Heart left ventricle (tissue), 16 donors: ENCODE results near the gene LGALS7B. TPM values are rescaled to one million over a fixed set of nuclear protein-coding genes. Genes with fewer than 3 reads are reported as not detected.
"Not testable (repeated sequence)": the region's sequence is repeated elsewhere in the genome, so short reads cannot be mapped to it uniquely, and the experiment has no call there.

Source experiments
- ATAC-seq, 4 donors: fragments of 200-7000 bp; cut with Tn5 transposase; one replicate each; pipeline ENCODE4 v1.9.1; 2020 to 2022; ENCODE audit warnings: moderate library complexity in 4 of 4, mild to moderate bottlenecking in 3 of 4, moderate number of reproducible peaks in 1 of 4
- DNase-seq, 5 donors: peaks; one replicate each; pipeline ENCODE4 v3.0.0-alpha.2; 2020
- H3K27ac ChIP-seq, 12 donors: fragments of 200-600 bp; sonication (generic) in 4 of 12; one replicate each; pipeline versions ENCODE4 v1.5.0 to v1.8.0; 2016 to 2022; ENCODE audit warnings: mild to moderate bottlenecking in 2 of 12
- H3K27me3 ChIP-seq, 9 donors: fragments of 200-600 bp; sonication (generic) in 2 of 9; one replicate each; pipeline versions ENCODE4 v1.5.1 to v1.8.0; 2016 to 2022; ENCODE audit warnings: mild to moderate bottlenecking in 3 of 9
- H3K36me3 ChIP-seq, 9 donors: fragments of 200-600 bp; sonication (generic) in 2 of 9; one replicate each; pipeline versions ENCODE4 v1.5.0 to v1.8.0; 2018 to 2022; ENCODE audit warnings: mild to moderate bottlenecking in 2 of 9
- H3K4me1 ChIP-seq, 12 donors: fragments of 200-600 bp; sonication (generic) in 4 of 12; one replicate each; pipeline versions ENCODE4 v1.5.0 to v1.8.0; 2016 to 2022; ENCODE audit warnings: mild to moderate bottlenecking in 3 of 12
- H3K4me3 ChIP-seq, 12 donors: fragments of 200-600 bp; sonication (generic) in 4 of 12; one replicate each; pipeline versions ENCODE4 v1.5.0 to v1.8.0; 2017 to 2022; ENCODE audit warnings: mild to moderate bottlenecking in 9 of 12, moderate library complexity in 4 of 12
- H3K9me3 ChIP-seq, 12 donors: fragments of 200-600 bp; sonication (generic) in 4 of 12; one replicate each; pipeline versions ENCODE4 v1.5.0 to v1.8.0; 2016 to 2022; ENCODE audit warnings: mild to moderate bottlenecking in 1 of 12
- CTCF ChIP-seq, 12 donors: fragments of 200-600 bp; sonication (generic) in 4 of 12; IDR thresholded peaks; one replicate each; pipeline versions ENCODE4 v1.5.0 to v1.8.0; 2018 to 2022; ENCODE audit warnings: antibody characterized with exemption in 12 of 12, mild to moderate bottlenecking in 5 of 12
- POLR2A ChIP-seq, 2 donors: fragments of 450-650 bp; IDR thresholded peaks; one replicate each; pipeline ENCODE4 v1.6.1; 2017; ENCODE audit warnings: antibody characterized with exemption in 2 of 2, mild to moderate bottlenecking in 2 of 2, moderate library complexity in 2 of 2
- WGBS, 4 donors: extraction: QIAGEN DNeasy Blood & Tissue Kit in 2 of 4; methylation state at CpG; one replicate each; pipeline versions ENCODE4 v1.1.5 to v1.1.7; 2013 to 2018; 5-methylcytosine and 5-hydroxymethylcytosine counted together
- intact Hi-C, 10 donors: fragments of 100-400 bp; cut with DNase I; formaldehyde crosslinking; loops; one replicate each; pipeline versions ENCODE4 v1.11.1 to v1.14.2; 2022
- polyA plus RNA-seq, 2 donors: library from polyadenylated mRNA; stranded (reverse); fragments of 200-250 nt; gene quantifications; one replicate each; pipeline ENCODE4 v1.2.3, GENCODE V29; 2013
- total RNA-seq, 9 donors: library from RNA; depleted of rRNA in 2 of 9; stranded (reverse); fragments of >200 nt in 2 of 9; fragmentation: NEBNext Ultra II Directional in 3 of 9; extraction: Animal tissue kit (Norgen Biotek cat#: 25700) in 3 of 9; gene quantifications; one replicate each; pipeline versions ENCODE4 v1.1.0 to v1.2.4, GENCODE V29; 2016 to 2023
- donor health status: ischemic (EF 13 %, LVEDD 7.1; RV severe dilation, severe dysfunction).
- donor health status: healthy with polysubstance abuse.
- donor health status: DM: no; HTN: yes; CAD: no.
- donor health status: DM: no; HTN: no; CAD: no.
- donor health status: ischemic (EF 25% LVEDD 6.9; RV normal size, moderate dysfunction).
- donor health status: ischemic (EF 25% LVEDD 5.7; RV mildly dilated, moderate dysfunction).
- donor health status: healthy.
- donor health status: DM: yes; HTN: yes; CAD: no.
- donor health status: ischemic (EF 35%, LVEDD 5.7; RV mildly dilated, moderate dysfunction).
- donor health status: nonischemic (EF 11% LVEDD 7.7; RV severe dilation, severe dysfunction).
- donor health status: DM: yes; HTN: yes; CAD: no.
- donor health status: PGD.
- donor health status: ischemic (EF 29% LVEDD 5.4; RV normal size, mild dysfunction).
- donor health status: nonischemic (EF 23%, LVEDD 6.1; RV moderate dilation, normal function).

Gene LGALS7B
- total and polyA plus RNA-seq, 11 donors: not detected

GRCh38 chr19:38759590-38760003 lies 29.4 kb upstream of the LGALS7B start:
- no peak for TF ChIP-seq POLR2A (IDR thresholded peaks at IDR 0.05)
- H3K27ac ChIP-seq: no peak overlapping the region
- 68 to 84% (median 72%) methylated on average over 10 of the region's 10 CpGs for WGBS, 4 donors
- no peaks in the 10 kb centered on the region for H3K36me3 ChIP-seq
- no peak for ATAC-seq
- H3K4me1 ChIP-seq: no peaks in the 10 kb centered on the region
- H3K4me3 ChIP-seq: no peak overlapping the region
- DNase-seq: no peak
- no peaks in the 10 kb centered on the region for H3K27me3 ChIP-seq
- H3K9me3 ChIP-seq: peaks cover 0 to 5% (median 0%) of the 10 kb centered on the region in 12 donors
- intact Hi-C loops: loop anchor here in 1 of 10 donors (10.0 kb wide), 1 partner anchor 45 kb away; no protein-coding TSS in a partner anchor

GRCh38 chr19:38760805-38761517 lies 28.0 kb upstream of the LGALS7B start:
- DNase-seq, H3K9me3 ChIP-seq, H3K27me3 ChIP-seq, H3K36me3 ChIP-seq, H3K4me3 ChIP-seq, intact Hi-C loops, H3K4me1 ChIP-seq, ATAC-seq, H3K27ac ChIP-seq: not testable (repeated sequence)
- 88 to 93% (median 90%) methylated on average over 6 of the region's 6 CpGs for WGBS, 4 donors

GRCh38 chr19:38761884-38762389 lies 27.1 kb upstream of the LGALS7B start:
- H3K27me3 ChIP-seq, intact Hi-C loops, H3K9me3 ChIP-seq, H3K4me3 ChIP-seq, H3K36me3 ChIP-seq, ATAC-seq, DNase-seq, H3K27ac ChIP-seq, H3K4me1 ChIP-seq: not testable (repeated sequence)
- 94 to 96% (median 94%) methylated on average over 9 of the region's 9 CpGs for WGBS, 4 donors

- no peak for DNase-seq
- Histone ChIP-seq H3K9me3 (no peaks in the 10 kb centered on the region), H3K27me3 (no peaks in the 10 kb centered on the region), H3K4me3 (no peak overlapping the region), H3K4me1 (no peaks in the 10 kb centered on the region), H3K36me3 (no peaks in the 10 kb centered on the region), H3K27ac (no peak overlapping the region)
- intact Hi-C loops: no loop called here
- no peak for TF ChIP-seq CTCF (IDR thresholded peaks at IDR 0.05)
- TF ChIP-seq POLR2A (IDR thresholded peaks at IDR 0.05): no peak
- WGBS, 4 donors: 92 to 98% (median 95%) methylated on average over 3 of the region's 3 CpGs
- ATAC-seq: no peak
These were observed 25.2 kb upstream of the LGALS7B start for GRCh38 chr19:38763795-38764220.

GRCh38 chr19:38765214-38765613 lies 23.8 kb upstream of the LGALS7B start:
- Histone ChIP-seq H3K4me3 (no peak overlapping the region), H3K27me3 (no peaks in the 10 kb centered on the region), H3K27ac (no peak overlapping the region), H3K36me3 (no peaks in the 10 kb centered on the region), H3K9me3 (no peaks in the 10 kb centered on the region), H3K4me1 (peaks cover 0 to 12% (median 2%) of the 10 kb centered on the region in 12 donors)
- ATAC-seq: no peak
- no peak for DNase-seq
- TF ChIP-seq CTCF (IDR thresholded peaks at IDR 0.05) (no peak), POLR2A (IDR thresholded peaks at IDR 0.05) (no peak)
- 89 to 98% (median 97%) methylated on average over 2 of the region's 2 CpGs for WGBS, 4 donors
- intact Hi-C loops: loop anchor here in 1 of 10 donors (5.0 kb wide), 1 partner anchor 33 kb away; no protein-coding TSS in a partner anchor
